GM10248 (cell line): Measurements from ENCODE around the gene NFAM1.

Experiments used
- CTCF ChIA-PET: fragments of 300-600 bp; sonication (Branson Sonifier 250); formaldehyde crosslinking; extraction: SDS; loops from one replicate; lab custom pipeline; 2021; ENCODE audit warnings: antibody characterized with exemption; lab: Yijun Ruan, JAX
- POLR2A ChIA-PET: fragments of 350-650 bp; sonication (Branson Sonifier 250); formaldehyde crosslinking; extraction: SDS; loops from one replicate; lab custom pipeline; 2020; ENCODE audit warnings: antibody characterized with exemption; lab: Yijun Ruan, JAX
- DNase-seq: peaks from one replicate; pipeline ENCODE4 v3.0.0; 2012; ENCODE audit errors: extremely low spot score
- CTCF ChIP-seq: IDR thresholded peaks from 2 replicates; pipeline ENCODE4 v1.5.1; 2012; ENCODE audit warnings: mild to moderate bottlenecking, low read depth; ENCODE audit errors: extremely low read depth, missing control alignments, control extremely low read depth

NFAM1 gene

GRCh38 chr22:42372976-42373375 is 59.2 kb downstream of the NFAM1 start:
- CTCF ChIA-PET: interaction anchor here (0.6 to 1.4 kb wide), 2 partner anchors 19 to 65 kb away, joined by 3 read pairs; no protein-coding TSS in a partner anchor

GRCh38 chr22:42371501-42371900 is 60.7 kb downstream of the NFAM1 start:
- POLR2A ChIA-PET: no interaction called here

More at GRCh38 chr22:42372976-42373375, 59.2 kb downstream of the NFAM1 start:
- DNase-seq: no peak
- POLR2A ChIA-PET: interaction anchor here (0.6 kb wide), 1 partner anchor 71 kb away, joined by 3 read pairs; no protein-coding TSS in a partner anchor
- TF ChIP-seq CTCF: no peak

GRCh38 chr22:42371099-42371498 is 61.1 kb downstream of the NFAM1 start:
- POLR2A ChIA-PET: no interaction called here
- CTCF ChIA-PET: no interaction called here
- no peak for TF ChIP-seq CTCF
- no peak for DNase-seq

More at GRCh38 chr22:42371501-42371900, 60.7 kb downstream of the NFAM1 start:
- no peak for TF ChIP-seq CTCF
- CTCF ChIA-PET: interaction anchor here (0.8 to 1.4 kb wide), 2 partner anchors 29 to 67 kb away, joined by 3 read pairs; no protein-coding TSS in a partner anchor
- no peak for DNase-seq

DNA sequence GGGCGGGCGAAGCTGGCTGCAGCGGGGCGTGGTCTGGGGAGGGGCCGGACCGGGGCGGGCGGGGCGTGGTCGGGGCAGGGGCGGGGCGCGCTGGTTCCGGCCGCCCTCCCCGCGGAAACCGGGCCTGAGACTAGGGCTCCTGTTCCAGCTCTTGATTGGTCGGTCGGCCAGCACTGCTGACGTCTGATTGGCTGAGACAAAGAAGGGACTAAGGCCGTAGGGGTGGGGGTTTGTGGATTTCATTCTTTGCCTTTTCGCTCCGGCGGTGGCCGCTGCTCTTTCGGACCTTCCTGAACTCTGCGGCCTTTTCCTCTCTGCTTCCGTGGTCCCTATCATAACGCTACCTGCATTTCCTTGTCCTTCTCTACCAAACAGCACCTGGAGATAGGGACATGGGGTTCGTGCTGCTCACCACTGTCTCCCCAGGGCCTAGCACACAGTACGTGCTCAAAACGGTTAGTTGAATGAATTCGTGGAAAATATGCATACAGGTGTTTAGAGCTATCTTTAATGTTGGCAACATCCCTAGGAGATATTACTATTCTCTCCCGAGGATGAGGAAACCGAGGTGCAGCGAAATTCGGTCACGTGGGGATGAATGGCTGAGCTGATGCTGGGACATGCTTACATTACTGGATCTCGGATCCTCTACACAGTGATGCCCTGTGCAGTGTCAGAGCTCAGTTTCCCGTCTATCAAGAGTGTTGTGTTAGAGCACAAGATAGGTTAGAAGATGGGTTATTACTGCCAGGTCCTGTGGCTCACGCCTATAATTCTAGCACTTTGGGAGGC is 62.8 kb downstream of the NFAM1 start:
- no peak for TF ChIP-seq CTCF
- POLR2A ChIA-PET: interaction anchor here (0.6 kb wide), 1 partner anchor 694 kb away, joined by 3 read pairs; no protein-coding TSS in a partner anchor
- DNase-seq: peak; percentile 99
- CTCF ChIA-PET: interaction anchor here (0.8 to 1.8 kb wide), 6 partner anchors 36 to 240 kb away, joined by 3 to 5 read pairs (median 4); no protein-coding TSS in a partner anchor

GRCh38 chr22:42368379-42369249 is 63.6 kb downstream of the NFAM1 start:
- CTCF ChIA-PET: interaction anchor here (0.8 to 1.8 kb wide), 4 partner anchors 76 to 239 kb away, joined by 3 to 5 read pairs (median 4); no protein-coding TSS in a partner anchor
- POLR2A ChIA-PET: no interaction called here
- TF ChIP-seq CTCF: no peak
- DNase-seq: no peak

- POLR2A ChIA-PET: no interaction called here
- CTCF ChIA-PET: no interaction called here
- no peak for DNase-seq
- TF ChIP-seq CTCF: no peak
These were observed 64.2 kb downstream of the NFAM1 start for GRCh38 chr22:42367980-42368378.
